ENCODE data around the gene TMEM185A. TPM values are rescaled to one million over a fixed set of nuclear protein-coding genes. Genes with fewer than 3 reads are reported as not detected.
"Not testable (repeated sequence)": the region's sequence is repeated elsewhere in the genome, so short reads cannot be mapped to it uniquely, and the experiment has no call there.

Gene TMEM185A
- total and polyA plus RNA-seq, 7 experiments from 2014 or later: 11.9 to 23.8 (median 19.9) TPM

DNA sequence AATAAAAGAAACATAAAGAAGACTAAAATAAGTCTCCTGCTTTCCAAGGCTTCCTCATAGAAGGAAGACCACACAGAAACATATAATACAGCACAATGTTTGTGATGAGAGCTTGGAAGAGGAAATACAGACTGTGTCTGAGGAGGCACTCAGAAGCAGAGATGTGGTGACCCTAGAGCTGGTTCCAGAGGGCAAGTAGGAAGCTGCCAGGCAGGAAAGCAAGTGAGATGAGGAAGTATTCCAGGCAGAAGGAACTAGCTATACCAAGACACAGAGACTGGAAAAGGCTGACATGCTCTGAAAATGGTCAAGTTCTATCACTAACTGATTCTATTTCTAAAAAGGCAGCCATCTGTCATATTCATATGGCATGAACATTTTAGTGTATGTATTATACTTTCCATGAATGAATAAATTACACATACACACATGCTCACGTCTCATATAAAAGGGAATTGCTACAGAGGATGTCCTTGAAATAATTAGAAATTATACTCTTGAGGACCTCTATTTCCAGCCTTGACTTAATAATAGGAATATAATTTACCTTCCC lies 19.9 kb downstream of the TMEM185A start:
- H3K4me3 ChIP-seq (ENCODE audit: low read length): no peak overlapping the region
- intact Hi-C loops (cut with micrococcal nuclease): no loop called here
- ChIA-PET POLR2A (no interaction called here), CTCF (no interaction called here)
- peak overlapping the region in 1 of 9 donors; percentile 16 for H3K27ac Mint-ChIP-seq
- ATAC-seq (no peak), DNase-seq (no peak)
- no peaks in the 10 kb centered on the region for H3K9me3 ChIP-seq (ENCODE audit: control insufficient read depth in 2 of 3, low read length in 3 of 3)
- peaks cover 2 to 33% (median 22%) of the 10 kb centered on the region in 7 donors for H3K4me1 Mint-ChIP-seq
- H3K36me3 Mint-ChIP-seq: peaks cover 0 to 7% (median 3%) of the 10 kb centered on the region in 5 donors
- peaks cover 0 to 9% (median 0%) of the 10 kb centered on the region in 3 experiments for H3K36me3 ChIP-seq (ENCODE audit: control insufficient read depth in 2 of 3, insufficient read depth in 3 of 3, low read length in 3 of 3)
- no peaks in the 10 kb centered on the region for H3K27me3 Mint-ChIP-seq
- no peaks in the 10 kb centered on the region for H3K9me3 Mint-ChIP-seq
- no peak overlapping the region for H3K27ac ChIP-seq (ENCODE audit: low read depth, low read length)
- no peaks in the 10 kb centered on the region for H3K4me1 ChIP-seq (ENCODE audit: control insufficient read depth in 2 of 2, insufficient read depth in 2 of 2, low read length in 2 of 2)
- H3K4me3 Mint-ChIP-seq: no peak overlapping the region
- H3K27me3 ChIP-seq (ENCODE audit: control insufficient read depth in 2 of 2, insufficient read depth in 2 of 2, low read length in 2 of 2): no peaks in the 10 kb centered on the region

DNA sequence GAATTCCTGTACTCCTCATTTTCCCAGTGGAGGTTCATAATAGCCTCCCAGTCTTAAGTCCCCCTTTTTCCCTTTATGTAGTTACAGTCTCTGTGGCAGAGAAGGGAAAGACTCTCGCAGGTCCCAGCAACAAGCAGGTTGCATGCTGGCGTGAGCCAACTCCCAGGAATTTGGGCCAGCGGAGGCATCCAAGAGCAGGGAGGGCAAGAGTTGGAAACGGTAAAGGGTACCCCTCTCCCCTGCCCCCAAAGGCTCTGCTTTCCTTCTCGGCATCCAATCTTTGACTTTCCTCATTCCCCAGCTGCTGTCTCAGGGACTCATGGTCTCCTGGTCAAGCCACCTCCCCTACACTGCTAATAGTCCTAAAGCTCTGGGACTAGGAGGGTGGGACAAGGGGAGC lies 21.1 kb downstream of the TMEM185A start:
- intact Hi-C loops (cut with micrococcal nuclease): no loop called here
- DNase-seq (no peak), ATAC-seq (no peak)
- POLR2A ChIA-PET: no interaction called here
- CTCF ChIA-PET: no interaction called here
- Histone ChIP-seq H3K4me1 (ENCODE audit: control insufficient read depth in 2 of 2, insufficient read depth in 2 of 2, low read length in 2 of 2) (no peaks in the 10 kb centered on the region), H3K27me3 (ENCODE audit: control insufficient read depth in 2 of 2, insufficient read depth in 2 of 2, low read length in 2 of 2) (no peaks in the 10 kb centered on the region), H3K4me3 (ENCODE audit: low read length) (no peak overlapping the region), H3K27ac (ENCODE audit: low read depth, low read length) (no peak overlapping the region), H3K36me3 (ENCODE audit: control insufficient read depth in 2 of 3, insufficient read depth in 3 of 3, low read length in 3 of 3) (peaks cover 0 to 9% (median 0%) of the 10 kb centered on the region in 3 experiments), H3K9me3 (ENCODE audit: control insufficient read depth in 2 of 3, low read length in 3 of 3) (no peaks in the 10 kb centered on the region)
- H3K4me1 Mint-ChIP-seq: peaks cover 2 to 25% (median 17%) of the 10 kb centered on the region in 7 donors
- no peak overlapping the region for H3K4me3 Mint-ChIP-seq
- H3K27me3 Mint-ChIP-seq: no peaks in the 10 kb centered on the region
- peaks cover 0 to 3% (median 0%) of the 10 kb centered on the region in 11 donors for H3K9me3 Mint-ChIP-seq
- H3K27ac Mint-ChIP-seq: no peak overlapping the region
- H3K36me3 Mint-ChIP-seq: peaks cover 0 to 7% (median 4%) of the 10 kb centered on the region in 5 donors

DNA sequence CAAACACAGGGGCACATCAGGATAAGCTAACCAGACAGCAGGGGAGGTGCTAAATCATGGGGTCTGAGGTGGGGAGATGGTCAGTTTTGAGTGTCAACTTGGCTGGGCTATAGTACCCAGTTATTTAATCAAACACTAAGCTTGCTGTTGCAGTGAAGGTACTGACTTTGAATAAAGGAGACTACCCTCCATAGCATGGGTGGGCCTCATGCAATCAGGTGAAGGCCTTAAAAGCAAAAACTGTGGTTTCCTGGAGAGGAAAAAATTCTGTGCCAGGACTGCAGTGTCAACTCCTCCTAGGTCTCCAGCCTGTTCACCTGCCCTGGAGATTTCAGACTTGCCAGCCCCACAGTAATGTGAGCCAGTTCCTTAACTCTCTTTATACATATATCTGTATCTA lies 23.9 kb downstream of the TMEM185A start:
- ChIA-PET CTCF (no interaction called here), POLR2A (no interaction called here)
- H3K4me1 ChIP-seq (ENCODE audit: control insufficient read depth in 2 of 2, insufficient read depth in 2 of 2, low read length in 2 of 2): no peaks in the 10 kb centered on the region
- DNase-seq (no peak), ATAC-seq (no peak)
- Mint-ChIP-seq H3K4me3 (no peak overlapping the region), H3K27me3 (no peaks in the 10 kb centered on the region), H3K27ac (no peak overlapping the region), H3K4me1 (peaks cover 2 to 11% (median 5%) of the 10 kb centered on the region in 7 donors), H3K36me3 (peaks cover 0 to 13% (median 4%) of the 10 kb centered on the region in 5 donors), H3K9me3 (peaks cover 0 to 3% (median 0%) of the 10 kb centered on the region in 11 donors)
- H3K4me3 ChIP-seq (ENCODE audit: low read length): no peak overlapping the region
- H3K27ac ChIP-seq (ENCODE audit: low read depth, low read length): no peak overlapping the region
- intact Hi-C loops (cut with micrococcal nuclease): no loop called here
- no peaks in the 10 kb centered on the region for H3K9me3 ChIP-seq (ENCODE audit: control insufficient read depth in 2 of 3, low read length in 3 of 3)
- peaks cover 0 to 9% (median 0%) of the 10 kb centered on the region in 3 experiments for H3K36me3 ChIP-seq (ENCODE audit: control insufficient read depth in 2 of 3, insufficient read depth in 3 of 3, low read length in 3 of 3)
- H3K27me3 ChIP-seq (ENCODE audit: control insufficient read depth in 2 of 2, insufficient read depth in 2 of 2, low read length in 2 of 2): no peaks in the 10 kb centered on the region

DNA sequence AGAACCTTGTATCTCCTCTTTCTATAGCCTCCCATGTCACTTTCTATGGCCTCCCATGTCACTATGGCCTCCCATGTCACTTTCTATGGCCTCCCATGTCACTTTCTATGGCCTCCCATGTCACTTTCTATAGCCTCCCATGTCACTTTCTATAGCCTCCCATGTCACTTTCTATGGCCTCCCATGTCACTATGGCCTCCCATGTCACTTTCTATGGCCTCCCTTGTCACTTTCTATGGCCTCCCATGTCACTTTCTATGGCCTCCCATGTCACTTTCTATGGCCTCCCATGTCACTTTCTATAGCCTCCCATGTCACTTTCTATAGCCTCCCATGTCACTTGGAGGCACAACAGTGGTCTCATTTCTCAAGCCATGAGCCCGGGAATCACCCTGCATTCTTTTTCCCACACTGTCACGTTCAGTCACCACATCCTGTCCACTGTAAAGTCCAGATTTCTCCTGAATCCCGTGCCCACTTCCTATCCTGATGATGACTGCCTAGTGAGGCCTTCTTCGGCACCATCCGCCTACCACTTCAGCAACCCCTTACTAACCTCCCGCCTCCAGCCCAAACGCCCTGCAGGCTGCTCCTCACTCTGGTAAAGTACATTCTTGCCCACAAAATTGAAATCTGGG lies 26.2 kb downstream of the TMEM185A start:
- H3K4me1 ChIP-seq (ENCODE audit: control insufficient read depth in 2 of 2, insufficient read depth in 2 of 2, low read length in 2 of 2); H3K4me3 Mint-ChIP-seq; DNase-seq; H3K9me3 Mint-ChIP-seq; H3K4me1 Mint-ChIP-seq; intact Hi-C loops (cut with micrococcal nuclease); H3K9me3 ChIP-seq (ENCODE audit: control insufficient read depth in 2 of 3, low read length in 3 of 3); ATAC-seq; POLR2A ChIA-PET; H3K27ac ChIP-seq (ENCODE audit: low read depth, low read length); H3K27me3 ChIP-seq (ENCODE audit: control insufficient read depth in 2 of 2, insufficient read depth in 2 of 2, low read length in 2 of 2); CTCF ChIA-PET; H3K27me3 Mint-ChIP-seq; H3K4me3 ChIP-seq (ENCODE audit: low read length); H3K36me3 ChIP-seq (ENCODE audit: control insufficient read depth in 2 of 3, insufficient read depth in 3 of 3, low read length in 3 of 3): not testable (repeated sequence)
- H3K36me3 Mint-ChIP-seq: peaks cover 3 to 21% (median 6%) of the 10 kb centered on the region in 5 donors
- peak overlapping the region in 1 of 9 donors; percentile 54 for H3K27ac Mint-ChIP-seq

GRCh38 chrX:149598603-149599002 lies 33.0 kb downstream of the TMEM185A start:
- ATAC-seq; H3K4me3 ChIP-seq (ENCODE audit: low read length); DNase-seq; H3K27me3 Mint-ChIP-seq; POLR2A ChIA-PET; H3K9me3 Mint-ChIP-seq; H3K4me3 Mint-ChIP-seq; H3K27me3 ChIP-seq (ENCODE audit: control insufficient read depth in 2 of 2, insufficient read depth in 2 of 2, low read length in 2 of 2); intact Hi-C loops (cut with micrococcal nuclease); H3K36me3 ChIP-seq (ENCODE audit: control insufficient read depth in 2 of 3, insufficient read depth in 3 of 3, low read length in 3 of 3); H3K9me3 ChIP-seq (ENCODE audit: control insufficient read depth in 2 of 3, low read length in 3 of 3); H3K27ac ChIP-seq (ENCODE audit: low read depth, low read length); H3K4me1 Mint-ChIP-seq; CTCF ChIA-PET; H3K27ac Mint-ChIP-seq; H3K4me1 ChIP-seq (ENCODE audit: control insufficient read depth in 2 of 2, insufficient read depth in 2 of 2, low read length in 2 of 2): not testable (repeated sequence)
- peaks cover 0 to 14% (median 6%) of the 10 kb centered on the region in 5 donors for H3K36me3 Mint-ChIP-seq

- H3K9me3 ChIP-seq (ENCODE audit: control insufficient read depth in 2 of 3, low read length in 3 of 3); H3K27me3 ChIP-seq (ENCODE audit: control insufficient read depth in 2 of 2, insufficient read depth in 2 of 2, low read length in 2 of 2); H3K4me1 ChIP-seq (ENCODE audit: control insufficient read depth in 2 of 2, insufficient read depth in 2 of 2, low read length in 2 of 2); POLR2A ChIA-PET; H3K36me3 Mint-ChIP-seq; H3K36me3 ChIP-seq (ENCODE audit: control insufficient read depth in 2 of 3, insufficient read depth in 3 of 3, low read length in 3 of 3); H3K27ac ChIP-seq (ENCODE audit: low read depth, low read length); H3K4me1 Mint-ChIP-seq; ATAC-seq; CTCF ChIA-PET; H3K4me3 Mint-ChIP-seq; H3K9me3 Mint-ChIP-seq; H3K4me3 ChIP-seq (ENCODE audit: low read length); intact Hi-C loops (cut with micrococcal nuclease); H3K27ac Mint-ChIP-seq; DNase-seq; H3K27me3 Mint-ChIP-seq: not testable (repeated sequence)
These were observed 35.6 kb downstream of the TMEM185A start for GRCh38 chrX:149595943-149596342.

DNA sequence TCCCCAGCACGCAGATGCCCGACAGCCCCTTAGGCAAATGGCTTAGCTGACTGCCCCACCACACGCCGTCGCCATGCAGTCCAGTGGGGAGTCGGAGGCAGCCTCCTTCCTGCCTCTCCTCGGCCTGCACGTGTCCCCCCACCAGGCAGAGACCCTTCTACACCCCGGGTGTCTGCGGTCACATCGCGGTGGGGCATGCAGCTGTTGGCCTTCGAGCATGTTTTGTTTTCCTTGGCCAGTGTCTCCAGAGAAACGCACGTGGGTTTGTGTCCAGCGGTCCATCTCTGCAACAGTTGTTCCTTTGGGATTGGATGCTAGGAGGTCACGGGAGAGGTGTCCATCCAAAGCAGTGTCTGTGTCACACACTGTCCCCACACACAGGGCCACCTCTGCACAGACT lies 36.4 kb downstream of the TMEM185A start, which contains the start of gene HSFX2:
Gene HSFX2 (minus strand): TSS at position 101 of the 400 bp plus-strand sequence. CDS start 614 bp downstream, outside the sequence.
- H3K36me3 Mint-ChIP-seq; intact Hi-C loops (cut with micrococcal nuclease); H3K4me3 ChIP-seq (ENCODE audit: low read length); H3K27ac ChIP-seq (ENCODE audit: low read depth, low read length); H3K4me1 ChIP-seq (ENCODE audit: control insufficient read depth in 2 of 2, insufficient read depth in 2 of 2, low read length in 2 of 2); H3K4me1 Mint-ChIP-seq; POLR2A ChIA-PET; H3K9me3 Mint-ChIP-seq; H3K27me3 Mint-ChIP-seq; DNase-seq; H3K9me3 ChIP-seq (ENCODE audit: control insufficient read depth in 2 of 3, low read length in 3 of 3); CTCF ChIA-PET; H3K27me3 ChIP-seq (ENCODE audit: control insufficient read depth in 2 of 2, insufficient read depth in 2 of 2, low read length in 2 of 2); ATAC-seq; H3K36me3 ChIP-seq (ENCODE audit: control insufficient read depth in 2 of 3, insufficient read depth in 3 of 3, low read length in 3 of 3); H3K27ac Mint-ChIP-seq; H3K4me3 Mint-ChIP-seq: not testable (repeated sequence)
